ENCODE results near the gene RERG.

GRCh38 chr12:15172060-15172822, 49.0 kb downstream of the RERG start:
- TF ChIP-seq POLR2A (IDR thresholded peaks at IDR 0.05; ENCODE audit: low read depth, low read length) (no peak), MAFK (IDR thresholded peaks at IDR 0.05; ENCODE audit: low read depth, low read length) (no peak), CEBPB (IDR thresholded peaks at IDR 0.05; ENCODE audit: low read depth, low read length) (no peak), CTCF (conservative IDR thresholded peaks at IDR 0.05; ENCODE audit: low read depth, low read length) (no peak), NFE2L2 (IDR thresholded peaks at IDR 0.05; ENCODE audit: low read depth, low read length) (no peak), BHLHE40 (IDR thresholded peaks at IDR 0.05; ENCODE audit: low read depth, low read length) (no peak), RFX5 (IDR thresholded peaks at IDR 0.05; ENCODE audit: low read depth, low read length) (no peak)

Data from IMR-90 (cell line).